Hematopoietic multipotent progenitor cell treated with erythropoietin and hydrocortisone succinate and interleukin-3 and kit ligand, for 4 days (in vitro differentiated cells): ENCODE data around the gene MAP1LC3B.

Source experiments
- DNase-seq: peaks from one replicate; pipeline ENCODE4 v3.0.0-alpha.2; 2015

The MAP1LC3B gene

GRCh38 chr16:87391950-87392820, at the start of gene MAP1LC3B:
Gene MAP1LC3B, plus strand, starts transcription at chr16:87392336. Its CDS starts 92 bp downstream, at chr16:87392428.
- DNase-seq = peak; percentile 98

DNA sequence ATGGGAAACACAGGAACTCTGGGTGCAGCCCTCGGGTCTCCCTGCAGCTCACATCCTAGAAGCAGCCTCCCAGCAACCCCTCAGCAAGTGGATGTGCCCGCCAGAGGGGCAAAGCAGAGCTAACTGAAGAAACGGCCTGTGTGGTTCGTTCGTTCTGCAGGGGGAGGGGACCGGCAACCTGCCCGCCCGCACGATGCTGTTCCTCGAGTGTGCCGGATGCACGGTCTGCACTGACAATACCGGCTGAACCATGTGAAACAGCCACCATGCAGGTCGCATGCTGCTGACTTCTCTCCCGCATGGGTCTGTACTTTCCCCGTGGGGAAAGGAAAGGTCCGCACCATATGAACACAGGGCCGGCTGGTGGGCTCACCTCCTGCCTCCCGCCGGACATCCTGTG, 49.6 kb upstream of the MAP1LC3B start:
- DNase-seq = no peak

- no peak for DNase-seq
Observed at GRCh38 chr16:87342978-87343752, 49.0 kb upstream of the MAP1LC3B start.

- DNase-seq = no peak
Observed at GRCh38 chr16:87343753-87344050, 48.4 kb upstream of the MAP1LC3B start.

- DNase-seq = no peak
Observed at GRCh38 chr16:87344165-87344930, 47.8 kb upstream of the MAP1LC3B start.

GRCh38 chr16:87344931-87345631, 47.1 kb upstream of the MAP1LC3B start:
- DNase-seq = peak; percentile 51

DNA sequence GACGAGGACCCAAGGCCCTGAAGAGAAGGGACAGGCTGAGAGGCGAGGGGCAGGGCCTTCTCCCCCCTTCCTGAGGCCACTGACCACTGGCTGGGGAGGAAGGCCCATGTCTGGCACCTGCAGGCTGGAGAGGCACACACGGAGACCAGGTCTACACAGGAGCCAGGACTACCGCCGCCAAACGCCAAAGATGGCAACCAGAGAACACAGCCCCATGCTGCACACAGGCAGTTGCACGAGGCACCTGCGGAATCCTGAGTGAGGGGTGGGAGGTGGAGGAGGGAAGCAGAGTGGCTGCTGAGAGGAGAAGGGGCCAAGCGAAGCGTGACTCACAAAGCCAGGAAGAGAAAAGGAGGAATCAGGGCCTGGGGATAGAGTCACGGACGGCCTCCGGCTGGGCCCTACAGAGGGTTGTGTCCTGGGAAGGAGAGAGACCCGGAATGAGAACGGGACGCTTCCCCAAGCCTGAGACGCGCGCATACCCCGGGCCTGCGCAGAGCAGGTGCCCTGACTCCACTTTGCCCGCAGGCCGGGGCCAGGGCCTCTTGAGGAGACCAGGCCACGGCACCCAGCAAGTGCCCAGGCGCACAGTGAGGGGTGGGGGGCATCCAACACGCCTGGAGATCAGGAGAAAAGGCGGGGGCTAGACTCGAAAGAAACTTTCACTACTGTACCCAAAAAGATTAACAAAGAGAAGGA, 46.3 kb upstream of the MAP1LC3B start:
- no peak for DNase-seq

- no peak for DNase-seq
Observed at GRCh38 chr16:87346517-87347060, 45.5 kb upstream of the MAP1LC3B start.

GRCh38 chr16:87347932-87348615, 44.1 kb upstream of the MAP1LC3B start:
- DNase-seq = no peak

GRCh38 chr16:87348616-87349157, 43.4 kb upstream of the MAP1LC3B start:
- DNase-seq = no peak

- DNase-seq = no peak
Observed at GRCh38 chr16:87350031-87350430, 42.1 kb upstream of the MAP1LC3B start.

DNA sequence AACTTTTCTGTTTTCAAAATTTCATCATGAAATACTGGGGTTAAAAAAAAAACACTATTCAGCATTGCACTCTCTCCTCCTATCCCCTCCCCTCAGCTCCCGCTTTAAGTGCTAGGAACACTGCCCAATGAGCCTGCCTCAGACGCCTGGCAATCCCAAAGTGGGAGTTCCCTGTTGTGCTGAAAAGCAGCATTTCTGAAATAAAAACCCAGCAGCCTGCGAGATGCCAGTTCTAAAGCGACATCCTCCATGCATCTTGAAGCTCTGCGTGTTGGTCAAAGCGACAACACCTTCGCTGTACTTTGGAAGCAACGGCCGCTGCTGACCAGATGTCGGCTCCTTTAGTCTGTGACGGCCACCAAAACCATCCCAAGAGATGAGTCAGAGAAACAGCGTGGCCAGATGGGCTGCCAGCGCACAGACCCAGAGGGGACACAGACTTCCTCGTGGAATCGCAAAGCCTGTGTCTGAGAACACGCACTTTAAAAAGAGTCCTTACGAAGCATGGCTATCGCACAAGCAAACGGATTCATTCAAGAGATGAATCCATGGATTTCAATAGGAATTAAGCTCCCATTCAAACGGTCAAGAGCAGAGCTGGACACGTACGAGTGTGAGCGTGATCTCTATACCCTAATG, 41.3 kb upstream of the MAP1LC3B start:
- DNase-seq = no peak

DNA sequence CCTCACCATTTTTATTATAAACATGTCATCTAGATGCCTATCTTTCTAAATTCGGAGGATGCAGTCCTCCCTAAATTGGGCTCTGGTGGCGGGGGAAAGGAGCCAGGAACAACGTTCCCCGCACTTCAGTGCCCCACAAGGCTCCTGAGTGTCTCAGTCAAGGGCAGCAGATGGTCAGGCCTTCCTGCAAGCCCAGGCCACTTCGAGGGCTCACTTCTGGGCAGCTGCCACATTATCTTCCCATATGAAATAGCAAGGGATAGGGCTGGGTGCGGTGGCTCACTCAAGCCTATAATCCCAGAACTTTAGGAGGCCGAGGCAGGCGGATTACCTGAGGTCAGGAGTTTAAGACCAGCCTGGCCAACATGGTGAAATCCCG, 40.8 kb upstream of the MAP1LC3B start:
- DNase-seq = no peak

DNA sequence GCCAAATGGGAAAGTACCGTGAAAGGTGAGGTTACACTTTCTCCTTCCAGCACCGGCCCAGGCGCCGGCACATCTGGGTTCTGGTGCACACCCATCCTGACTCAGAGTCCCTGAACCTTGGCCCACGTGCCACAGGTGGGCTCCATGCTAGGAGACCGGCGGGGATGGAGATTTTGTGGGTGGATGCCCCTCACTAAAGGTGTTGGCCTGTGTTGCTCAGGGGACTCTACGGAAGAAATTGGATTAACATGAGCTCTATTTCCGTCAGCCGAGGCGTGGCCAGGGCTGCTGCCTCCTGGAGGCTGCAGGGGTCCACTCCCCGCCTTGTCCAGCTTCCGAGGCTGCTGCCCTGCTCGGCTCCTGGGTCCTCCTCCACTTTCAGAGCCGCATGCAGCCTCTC, 39.3 kb upstream of the MAP1LC3B start:
- DNase-seq = no peak

DNA sequence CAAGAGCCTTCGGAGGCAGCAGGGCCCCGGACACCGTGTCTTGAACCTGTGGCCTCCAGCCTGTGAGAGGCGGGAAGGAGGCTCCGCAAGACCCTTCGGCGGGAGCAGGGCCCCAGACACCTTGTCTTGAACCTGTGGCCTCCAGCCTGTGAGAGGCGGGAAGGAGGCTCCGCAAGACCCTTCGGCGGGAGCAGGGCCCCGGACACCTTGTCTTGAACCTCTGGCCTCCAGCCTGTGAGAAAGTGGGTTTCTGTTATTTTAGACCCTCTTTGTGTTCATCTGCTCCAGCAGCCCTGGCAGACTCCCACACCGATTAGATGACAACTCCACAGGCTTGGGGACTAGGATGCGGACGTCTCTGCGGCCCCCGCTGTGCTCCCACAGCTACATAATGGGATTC, 38.5 kb upstream of the MAP1LC3B start:
- no peak for DNase-seq

DNA sequence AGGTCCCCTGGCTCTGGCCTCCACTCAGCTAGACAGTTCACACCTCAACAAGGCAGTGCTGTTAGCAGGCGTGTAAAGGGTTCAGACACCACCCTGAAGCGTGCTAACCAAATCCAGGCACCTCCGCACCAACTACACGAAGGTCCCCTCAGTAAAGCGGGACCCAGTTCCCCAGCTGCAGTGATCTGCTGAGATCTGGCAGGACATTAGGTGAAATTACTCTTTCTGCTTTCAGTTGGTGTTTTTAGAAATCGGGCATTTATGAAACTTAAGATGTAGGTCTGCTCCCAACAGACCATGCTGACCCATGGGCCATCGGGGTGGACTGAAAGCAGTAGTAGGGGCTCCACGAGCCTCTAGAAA, 35.7 kb upstream of the MAP1LC3B start:
- no peak for DNase-seq

DNA sequence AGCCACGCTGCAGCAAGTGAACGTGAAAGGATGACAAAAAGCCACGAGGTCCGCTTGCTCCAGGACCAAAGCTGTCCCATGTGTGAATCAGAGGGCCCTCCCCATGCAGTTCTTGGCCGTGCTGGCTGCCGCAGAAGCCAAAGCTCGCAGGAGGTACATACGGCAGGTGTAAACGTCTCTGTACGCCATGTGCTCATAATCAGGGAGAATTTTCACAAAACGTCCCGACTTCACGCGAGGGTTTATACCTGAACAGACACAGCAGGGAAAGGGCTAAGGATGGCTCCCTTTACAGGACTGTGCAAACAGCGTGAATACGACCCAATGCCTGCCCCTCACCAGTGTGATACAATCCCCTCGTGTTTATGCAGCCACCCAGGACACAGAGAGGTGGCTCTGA, 33.9 kb upstream of the MAP1LC3B start:
- DNase-seq = no peak

DNA sequence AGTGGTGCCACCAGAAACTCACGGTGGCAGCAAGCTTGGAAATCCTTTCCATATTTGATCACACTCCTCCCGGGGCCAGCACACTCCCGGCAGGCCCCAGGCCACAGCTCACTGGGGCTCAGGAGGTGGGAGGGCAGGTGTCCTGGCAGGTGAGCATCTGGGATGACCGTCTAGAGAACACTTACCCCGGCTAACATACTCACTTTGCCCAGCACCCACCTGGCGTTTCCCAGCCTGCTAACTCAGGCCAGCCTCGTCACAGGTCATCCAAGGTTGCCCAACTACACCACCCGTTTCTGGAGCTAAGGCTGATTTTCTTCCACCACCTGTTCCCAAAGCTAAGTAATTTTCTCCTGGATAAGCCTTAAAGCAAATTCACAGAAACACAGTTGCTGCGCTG, 33.4 kb upstream of the MAP1LC3B start:
- no peak for DNase-seq

- no peak for DNase-seq
Observed at GRCh38 chr16:87359121-87359520, 33.0 kb upstream of the MAP1LC3B start.

- no peak for DNase-seq
Observed at GRCh38 chr16:87360862-87361610, 31.1 kb upstream of the MAP1LC3B start.
